Measurements from ENCODE around the gene ZNF649. TPM values are rescaled to one million over a fixed set of nuclear protein-coding genes. Genes with fewer than 3 reads are reported as not detected.

Gene ZNF649
- polyA plus RNA-seq (2013, experiment 1 of 2) = 5.0 TPM
- 4.9 TPM for polyA plus RNA-seq (2013, experiment 2 of 2)

GRCh38 chr19:51904331-51905165 lies at the start of gene ZNF649:
Gene ZNF649 (minus strand): TSS chr19:51905017. CDS start chr19:51900107, 4,910 bp downstream.
- H4K8ac ChIP-seq (ENCODE audit: low read length) = peak within 1 kb of the TSS; percentile 80
- H3K18ac ChIP-seq (ENCODE audit: low read depth in 1 of 2, low read length in 2 of 2) = peak within 1 kb of the TSS; percentile 78 to 91
- H2BK15ac ChIP-seq (ENCODE audit: low read depth, poor library complexity, severe bottlenecking) = no peak within 1 kb of the TSS
- peaks cover 0 to 3% of the 10 kb centered on the region in 2 experiments for H3K27me3 ChIP-seq (ENCODE audit: control insufficient read depth in 1 of 2, insufficient read depth in 1 of 2, low read length in 2 of 2)
- peak within 1 kb of the TSS; percentile 86 to 94 for H3K4me3 ChIP-seq (ENCODE audit: insufficient read depth in 1 of 2, low read depth in 1 of 2, low read length in 2 of 2)
- H2AK5ac ChIP-seq (ENCODE audit: low read length, severe bottlenecking) = no peak within 1 kb of the TSS
- peak within 1 kb of the TSS; percentile 71 for H3K27ac ChIP-seq (ENCODE audit: low read length, poor library complexity, severe bottlenecking)
- H3K79me1 ChIP-seq (replicated peaks; ENCODE audit: low read length, poor library complexity, severe bottlenecking) = peaks cover 26% of the 10 kb centered on the region
- no peak within 1 kb of the TSS for H2BK5ac ChIP-seq (ENCODE audit: low read depth, low read length, poor library complexity, severe bottlenecking)
- H3K14ac ChIP-seq (ENCODE audit: low read length in 2 of 2) = peak within 1 kb of the TSS in 1 of 2 experiments; percentile 61
- peaks cover 24% of the 10 kb centered on the region for H3K9me3 ChIP-seq (ENCODE audit: control insufficient read depth, low read length)
- H2BK12ac ChIP-seq (ENCODE audit: low read length in 2 of 2) = no peak within 1 kb of the TSS
- H2AFZ ChIP-seq (ENCODE audit: low read depth, low read length) = peak within 1 kb of the TSS; percentile 95
- peak; percentile 90 for DNase-seq
- H3K4me2 ChIP-seq (ENCODE audit: low read length, poor library complexity, severe bottlenecking) = peak within 1 kb of the TSS; percentile 84
- WGBS = under 1% methylated on average over 43 of the region's 43 CpGs
- H3K23ac ChIP-seq (ENCODE audit: low read length in 2 of 2) = peak within 1 kb of the TSS; percentile 37 to 72
- H3K4ac ChIP-seq (ENCODE audit: low read depth in 1 of 2, low read length in 2 of 2) = peak within 1 kb of the TSS; percentile 71 to 96
- H3K9ac ChIP-seq (ENCODE audit: low read length) = peak within 1 kb of the TSS; percentile 94
- peaks cover 8 to 13% of the 10 kb centered on the region in 2 experiments for H3K36me3 ChIP-seq (ENCODE audit: control insufficient read depth in 1 of 2, insufficient read depth in 2 of 2, low read depth in 1 of 2, low read length in 2 of 2)
- H3K4me1 ChIP-seq (ENCODE audit: control insufficient read depth, insufficient read depth, low read depth, low read length) = no peaks in the 10 kb centered on the region
- peak within 1 kb of the TSS; percentile 21 for H4K91ac ChIP-seq (ENCODE audit: low read length)
- H2BK120ac ChIP-seq (ENCODE audit: low read depth, low read length) = peak within 1 kb of the TSS; percentile 79

DNA sequence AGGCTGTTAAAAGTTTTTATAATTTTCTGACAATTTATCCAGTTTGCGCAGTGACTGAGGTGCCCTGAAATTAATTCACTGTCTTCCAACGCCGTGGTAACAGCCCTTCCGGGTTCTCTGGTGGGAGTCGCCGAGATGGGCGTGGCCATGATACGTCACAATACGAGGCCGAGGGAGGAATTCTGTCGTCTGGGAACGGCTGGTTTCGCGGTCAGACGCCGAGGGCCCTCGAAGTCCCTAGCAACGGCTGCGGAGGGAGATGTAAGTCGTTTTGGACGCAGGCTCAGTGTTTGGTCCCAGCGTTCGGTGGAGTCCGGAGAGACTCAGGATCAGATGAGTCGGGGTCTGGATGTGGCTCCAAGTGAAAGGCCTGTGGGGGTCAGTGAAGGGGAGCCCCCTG lies 44.2 kb upstream of the ZNF649 start:
- Histone ChIP-seq H3K4me3 (ENCODE audit: insufficient read depth in 1 of 2, low read depth in 1 of 2, low read length in 2 of 2) (peak overlapping the region in 1 of 2 experiments; percentile 63), H3K14ac (ENCODE audit: low read length in 2 of 2) (no peak overlapping the region), H2AFZ (ENCODE audit: low read depth, low read length) (no peak overlapping the region), H3K9ac (ENCODE audit: low read length) (peak overlapping the region; percentile 69), H4K91ac (ENCODE audit: low read length) (no peak overlapping the region), H3K18ac (ENCODE audit: low read depth in 1 of 2, low read length in 2 of 2) (no peak overlapping the region), H3K4me2 (ENCODE audit: low read length, poor library complexity, severe bottlenecking) (no peak overlapping the region), H2AK5ac (ENCODE audit: low read length, severe bottlenecking) (no peak overlapping the region), H3K27ac (ENCODE audit: low read length, poor library complexity, severe bottlenecking) (no peak overlapping the region), H2BK12ac (ENCODE audit: low read length in 2 of 2) (no peak overlapping the region), H3K36me3 (ENCODE audit: control insufficient read depth in 1 of 2, insufficient read depth in 2 of 2, low read depth in 1 of 2, low read length in 2 of 2) (peaks cover 14 to 16% of the 10 kb centered on the region in 2 experiments), H3K79me1 (replicated peaks; ENCODE audit: low read length, poor library complexity, severe bottlenecking) (no peaks in the 10 kb centered on the region), H2BK120ac (ENCODE audit: low read depth, low read length) (no peak overlapping the region), H2BK5ac (ENCODE audit: low read depth, low read length, poor library complexity, severe bottlenecking) (no peak overlapping the region), H3K27me3 (ENCODE audit: control insufficient read depth in 1 of 2, insufficient read depth in 1 of 2, low read length in 2 of 2) (no peaks in the 10 kb centered on the region), H3K23ac (ENCODE audit: low read length in 2 of 2) (no peak overlapping the region), H2BK15ac (ENCODE audit: low read depth, poor library complexity, severe bottlenecking) (no peak overlapping the region), H3K9me3 (ENCODE audit: control insufficient read depth, low read length) (peaks cover 83% of the 10 kb centered on the region), H4K8ac (ENCODE audit: low read length) (no peak overlapping the region), H3K4me1 (ENCODE audit: control insufficient read depth, insufficient read depth, low read depth, low read length) (no peaks in the 10 kb centered on the region), H3K4ac (ENCODE audit: low read depth in 1 of 2, low read length in 2 of 2) (no peak overlapping the region)
- no peak for DNase-seq
- WGBS = 95% methylated on average over 25 of the region's 25 CpGs

- no peak overlapping the region for H4K91ac ChIP-seq (ENCODE audit: low read length)
Measured at GRCh38 chr19:51946602-51947001, 41.8 kb upstream of the ZNF649 start.

GRCh38 chr19:51944798-51945552 lies 40.2 kb upstream of the ZNF649 start:
- Histone ChIP-seq H3K27ac (ENCODE audit: low read length, poor library complexity, severe bottlenecking) (no peak overlapping the region), H3K4me2 (ENCODE audit: low read length, poor library complexity, severe bottlenecking) (no peak overlapping the region), H3K27me3 (ENCODE audit: control insufficient read depth in 1 of 2, insufficient read depth in 1 of 2, low read length in 2 of 2) (no peaks in the 10 kb centered on the region), H3K18ac (ENCODE audit: low read depth in 1 of 2, low read length in 2 of 2) (no peak overlapping the region), H3K36me3 (ENCODE audit: control insufficient read depth in 1 of 2, insufficient read depth in 2 of 2, low read depth in 1 of 2, low read length in 2 of 2) (peaks cover 36 to 56% of the 10 kb centered on the region in 2 experiments), H3K23ac (ENCODE audit: low read length in 2 of 2) (no peak overlapping the region), H3K79me1 (replicated peaks; ENCODE audit: low read length, poor library complexity, severe bottlenecking) (no peaks in the 10 kb centered on the region), H3K9me3 (ENCODE audit: control insufficient read depth, low read length) (peaks cover 98% of the 10 kb centered on the region), H3K14ac (ENCODE audit: low read length in 2 of 2) (no peak overlapping the region), H4K91ac (ENCODE audit: low read length) (no peak overlapping the region), H2BK5ac (ENCODE audit: low read depth, low read length, poor library complexity, severe bottlenecking) (no peak overlapping the region), H2AFZ (ENCODE audit: low read depth, low read length) (no peak overlapping the region), H3K4me1 (ENCODE audit: control insufficient read depth, insufficient read depth, low read depth, low read length) (no peaks in the 10 kb centered on the region), H2AK5ac (ENCODE audit: low read length, severe bottlenecking) (no peak overlapping the region), H2BK120ac (ENCODE audit: low read depth, low read length) (no peak overlapping the region), H2BK15ac (ENCODE audit: low read depth, poor library complexity, severe bottlenecking) (no peak overlapping the region), H3K4ac (ENCODE audit: low read depth in 1 of 2, low read length in 2 of 2) (no peak overlapping the region), H2BK12ac (ENCODE audit: low read length in 2 of 2) (no peak overlapping the region), H4K8ac (ENCODE audit: low read length) (no peak overlapping the region), H3K9ac (ENCODE audit: low read length) (no peak overlapping the region), H3K4me3 (ENCODE audit: insufficient read depth in 1 of 2, low read depth in 1 of 2, low read length in 2 of 2) (peak overlapping the region in 1 of 2 experiments; percentile 50)
- 100% methylated on average over 5 of the region's 7 CpGs for WGBS
- no peak for DNase-seq

More at GRCh38 chr19:51946602-51947001, 41.8 kb upstream of the ZNF649 start:
- Histone ChIP-seq H4K8ac (ENCODE audit: low read length) (no peak overlapping the region), H3K79me1 (replicated peaks; ENCODE audit: low read length, poor library complexity, severe bottlenecking) (no peaks in the 10 kb centered on the region), H2BK5ac (ENCODE audit: low read depth, low read length, poor library complexity, severe bottlenecking) (no peak overlapping the region), H3K4me1 (ENCODE audit: control insufficient read depth, insufficient read depth, low read depth, low read length) (no peaks in the 10 kb centered on the region), H3K23ac (ENCODE audit: low read length in 2 of 2) (no peak overlapping the region), H3K4ac (ENCODE audit: low read depth in 1 of 2, low read length in 2 of 2) (no peak overlapping the region), H3K9me3 (ENCODE audit: control insufficient read depth, low read length) (peaks cover 98% of the 10 kb centered on the region), H3K4me2 (ENCODE audit: low read length, poor library complexity, severe bottlenecking) (no peak overlapping the region), H2BK15ac (ENCODE audit: low read depth, poor library complexity, severe bottlenecking) (no peak overlapping the region), H2AK5ac (ENCODE audit: low read length, severe bottlenecking) (no peak overlapping the region), H3K18ac (ENCODE audit: low read depth in 1 of 2, low read length in 2 of 2) (no peak overlapping the region), H3K27ac (ENCODE audit: low read length, poor library complexity, severe bottlenecking) (no peak overlapping the region), H3K36me3 (ENCODE audit: control insufficient read depth in 1 of 2, insufficient read depth in 2 of 2, low read depth in 1 of 2, low read length in 2 of 2) (peaks cover 25 to 40% of the 10 kb centered on the region in 2 experiments), H3K14ac (ENCODE audit: low read length in 2 of 2) (no peak overlapping the region), H3K4me3 (ENCODE audit: insufficient read depth in 1 of 2, low read depth in 1 of 2, low read length in 2 of 2) (peak overlapping the region in 1 of 2 experiments; percentile 23), H2BK120ac (ENCODE audit: low read depth, low read length) (no peak overlapping the region), H3K9ac (ENCODE audit: low read length) (no peak overlapping the region), H2AFZ (ENCODE audit: low read depth, low read length) (no peak overlapping the region), H3K27me3 (ENCODE audit: control insufficient read depth in 1 of 2, insufficient read depth in 1 of 2, low read length in 2 of 2) (no peaks in the 10 kb centered on the region), H2BK12ac (ENCODE audit: low read length in 2 of 2) (no peak overlapping the region)
- WGBS = no CpG with 5 or more reads among the region's 1 CpG
- no peak for DNase-seq
